ENCODE data around the gene ITGA1. TPM values are rescaled to one million over a fixed set of nuclear protein-coding genes. Genes with fewer than 3 reads are reported as not detected.

The ITGA1 gene
- total RNA-seq, 1 donor from 2014 or later: 10.0 TPM

GRCh38 chr5:52783226-52783959, 4.3 kb upstream of the ITGA1 start:
- Histone ChIP-seq H3K36me3 (ENCODE audit: control insufficient read depth, insufficient read depth, low read length) (no peaks in the 10 kb centered on the region), H3K27me3 (ENCODE audit: control insufficient read depth, insufficient read depth, low read length) (no peaks in the 10 kb centered on the region), H3K4me3 (ENCODE audit: low read depth, low read length) (no peak overlapping the region)
- no peak for TF ChIP-seq CTCF (IDR thresholded peaks at IDR 0.05; ENCODE audit: insufficient read depth, low read length, poor library complexity, severe bottlenecking)
- no peak for DNase-seq (ENCODE audit: low read depth)

GRCh38 chr5:52784737-52785136, 3.0 kb upstream of the ITGA1 start:
- H3K27me3 ChIP-seq (ENCODE audit: control insufficient read depth, insufficient read depth, low read length): no peaks in the 10 kb centered on the region
- no peak overlapping the region for H3K4me3 ChIP-seq (ENCODE audit: low read depth, low read length)
- no peak for TF ChIP-seq CTCF (IDR thresholded peaks at IDR 0.05; ENCODE audit: insufficient read depth, low read length, poor library complexity, severe bottlenecking)
- no peaks in the 10 kb centered on the region for H3K36me3 ChIP-seq (ENCODE audit: control insufficient read depth, insufficient read depth, low read length)
- DNase-seq (ENCODE audit: low read depth): no peak

- Histone ChIP-seq H3K4me3 (ENCODE audit: low read depth, low read length) (no peak overlapping the region), H3K27me3 (ENCODE audit: control insufficient read depth, insufficient read depth, low read length) (no peaks in the 10 kb centered on the region), H3K36me3 (ENCODE audit: control insufficient read depth, insufficient read depth, low read length) (no peaks in the 10 kb centered on the region)
- TF ChIP-seq CTCF (IDR thresholded peaks at IDR 0.05; ENCODE audit: insufficient read depth, low read length, poor library complexity, severe bottlenecking): no peak
- DNase-seq (ENCODE audit: low read depth): no peak
These were observed 1.3 kb upstream of the ITGA1 start for GRCh38 chr5:52786391-52786790.

GRCh38 chr5:52786949-52787599, 642 bp upstream of the ITGA1 start:
- TF ChIP-seq CTCF (IDR thresholded peaks at IDR 0.05; ENCODE audit: insufficient read depth, low read length, poor library complexity, severe bottlenecking): peak; percentile 57
- no peak for DNase-seq (ENCODE audit: low read depth)
- H3K36me3 ChIP-seq (ENCODE audit: control insufficient read depth, insufficient read depth, low read length): no peaks in the 10 kb centered on the region
- H3K27me3 ChIP-seq (ENCODE audit: control insufficient read depth, insufficient read depth, low read length): no peaks in the 10 kb centered on the region
- peak overlapping the region; percentile 60 for H3K4me3 ChIP-seq (ENCODE audit: low read depth, low read length)

GRCh38 chr5:52788505-52788821, 747 bp downstream of the ITGA1 start:
- Histone ChIP-seq H3K27me3 (ENCODE audit: control insufficient read depth, insufficient read depth, low read length) (no peaks in the 10 kb centered on the region), H3K36me3 (ENCODE audit: control insufficient read depth, insufficient read depth, low read length) (no peaks in the 10 kb centered on the region), H3K4me3 (ENCODE audit: low read depth, low read length) (peak overlapping the region; percentile 60)
- no peak for DNase-seq (ENCODE audit: low read depth)
- no peak for TF ChIP-seq CTCF (IDR thresholded peaks at IDR 0.05; ENCODE audit: insufficient read depth, low read length, poor library complexity, severe bottlenecking)

- no peaks in the 10 kb centered on the region for H3K36me3 ChIP-seq (ENCODE audit: control insufficient read depth, insufficient read depth, low read length)
- H3K4me3 ChIP-seq (ENCODE audit: low read depth, low read length): peak overlapping the region; percentile 60
- no peak for DNase-seq (ENCODE audit: low read depth)
- H3K27me3 ChIP-seq (ENCODE audit: control insufficient read depth, insufficient read depth, low read length): no peaks in the 10 kb centered on the region
- no peak for TF ChIP-seq CTCF (IDR thresholded peaks at IDR 0.05; ENCODE audit: insufficient read depth, low read length, poor library complexity, severe bottlenecking)
These were observed 1.7 kb downstream of the ITGA1 start for GRCh38 chr5:52789378-52789777.
